ENCODE data around the gene RHEBL1.

- TF ChIP-seq CTCF (IDR thresholded peaks at IDR 0.05) (no peak), POLR2A (IDR thresholded peaks at IDR 0.05) (no peak)
Observed at GRCh38 chr12:49037111-49037946, 32.5 kb downstream of the RHEBL1 start.

Measured in ovary (tissue), 3 donors.